Measurements from ENCODE around the gene AGBL3.

Gene AGBL3

GRCh38 chr7:135160858-135161653 is 174.7 kb downstream of the AGBL3 start:
- H4K8ac ChIP-seq (ENCODE audit: low read length), result peak overlapping the region; percentile 52

GRCh38 chr7:135161669-135162068 is 175.4 kb downstream of the AGBL3 start:
- WGBS, result 91% methylated on average over 6 of the region's 6 CpGs
- H3K4me3 ChIP-seq (ENCODE audit: insufficient read depth in 1 of 2, low read depth in 1 of 2, low read length in 2 of 2), result no peak overlapping the region
- peak overlapping the region; percentile 37 to 52 for H3K18ac ChIP-seq (ENCODE audit: low read depth in 1 of 2, low read length in 2 of 2)
- no peak overlapping the region for H2AFZ ChIP-seq (ENCODE audit: low read depth, low read length)
- no peak overlapping the region for H2BK5ac ChIP-seq (ENCODE audit: low read depth, low read length, poor library complexity, severe bottlenecking)
- H2BK15ac ChIP-seq (ENCODE audit: low read depth, poor library complexity, severe bottlenecking), result peak overlapping the region; percentile 82
- no peak overlapping the region for H3K14ac ChIP-seq (ENCODE audit: low read length in 2 of 2)
- H2BK120ac ChIP-seq (ENCODE audit: low read depth, low read length), result no peak overlapping the region
- peaks cover 37% of the 10 kb centered on the region for H3K79me1 ChIP-seq (replicated peaks; ENCODE audit: low read length, poor library complexity, severe bottlenecking)
- no peak overlapping the region for H3K9ac ChIP-seq (ENCODE audit: low read length)
- no peak overlapping the region for H4K8ac ChIP-seq (ENCODE audit: low read length)
- peak overlapping the region; percentile 90 for H3K27ac ChIP-seq (ENCODE audit: low read length, poor library complexity, severe bottlenecking)
- H3K9me3 ChIP-seq (ENCODE audit: control insufficient read depth, low read length), result peaks cover 7% of the 10 kb centered on the region
- no peak overlapping the region for H3K23ac ChIP-seq (ENCODE audit: low read length in 2 of 2)
- no peaks in the 10 kb centered on the region for H3K27me3 ChIP-seq (ENCODE audit: control insufficient read depth in 1 of 2, insufficient read depth in 1 of 2, low read length in 2 of 2)
- H3K36me3 ChIP-seq (ENCODE audit: control insufficient read depth in 1 of 2, insufficient read depth in 2 of 2, low read depth in 1 of 2, low read length in 2 of 2), result peaks cover 38 to 51% of the 10 kb centered on the region in 2 experiments
- peak overlapping the region; percentile 92 for H2AK5ac ChIP-seq (ENCODE audit: low read length, severe bottlenecking)
- H4K91ac ChIP-seq (ENCODE audit: low read length), result peak overlapping the region; percentile 88
- peak overlapping the region; percentile 75 to 90 for H2BK12ac ChIP-seq (ENCODE audit: low read length in 2 of 2)
- peaks cover 29% of the 10 kb centered on the region for H3K4me1 ChIP-seq (ENCODE audit: control insufficient read depth, insufficient read depth, low read depth, low read length)
- H3K4me2 ChIP-seq (ENCODE audit: low read length, poor library complexity, severe bottlenecking), result no peak overlapping the region
- no peak for DNase-seq
- H3K4ac ChIP-seq (ENCODE audit: low read depth in 1 of 2, low read length in 2 of 2), result peak overlapping the region; percentile 24 to 35

More at GRCh38 chr7:135160858-135161653, 174.7 kb downstream of the AGBL3 start:
- Histone ChIP-seq H3K18ac (ENCODE audit: low read depth in 1 of 2, low read length in 2 of 2) (peak overlapping the region; percentile 52 to 84), H3K27ac (ENCODE audit: low read length, poor library complexity, severe bottlenecking) (peak overlapping the region; percentile 90), H3K23ac (ENCODE audit: low read length in 2 of 2) (no peak overlapping the region), H3K4ac (ENCODE audit: low read depth in 1 of 2, low read length in 2 of 2) (peak overlapping the region; percentile 3 to 5), H2BK15ac (ENCODE audit: low read depth, poor library complexity, severe bottlenecking) (no peak overlapping the region), H3K36me3 (ENCODE audit: control insufficient read depth in 1 of 2, insufficient read depth in 2 of 2, low read depth in 1 of 2, low read length in 2 of 2) (peaks cover 31 to 45% of the 10 kb centered on the region in 2 experiments), H3K4me1 (ENCODE audit: control insufficient read depth, insufficient read depth, low read depth, low read length) (peaks cover 28% of the 10 kb centered on the region), H3K4me2 (ENCODE audit: low read length, poor library complexity, severe bottlenecking) (no peak overlapping the region), H4K91ac (ENCODE audit: low read length) (peak overlapping the region; percentile 23), H3K4me3 (ENCODE audit: insufficient read depth in 1 of 2, low read depth in 1 of 2, low read length in 2 of 2) (no peak overlapping the region), H3K79me1 (replicated peaks; ENCODE audit: low read length, poor library complexity, severe bottlenecking) (peaks cover 32% of the 10 kb centered on the region), H3K9ac (ENCODE audit: low read length) (peak overlapping the region; percentile 44), H3K9me3 (ENCODE audit: control insufficient read depth, low read length) (peaks cover 13% of the 10 kb centered on the region), H3K27me3 (ENCODE audit: control insufficient read depth in 1 of 2, insufficient read depth in 1 of 2, low read length in 2 of 2) (no peaks in the 10 kb centered on the region), H2BK12ac (ENCODE audit: low read length in 2 of 2) (peak overlapping the region in 1 of 2 experiments; percentile 95), H2BK120ac (ENCODE audit: low read depth, low read length) (peak overlapping the region; percentile 39), H2AK5ac (ENCODE audit: low read length, severe bottlenecking) (peak overlapping the region; percentile 63), H3K14ac (ENCODE audit: low read length in 2 of 2) (no peak overlapping the region), H2BK5ac (ENCODE audit: low read depth, low read length, poor library complexity, severe bottlenecking) (peak overlapping the region; percentile 71), H2AFZ (ENCODE audit: low read depth, low read length) (no peak overlapping the region)
- 64% methylated on average over 9 of the region's 9 CpGs for WGBS
- peak; percentile 49 for DNase-seq

DNA sequence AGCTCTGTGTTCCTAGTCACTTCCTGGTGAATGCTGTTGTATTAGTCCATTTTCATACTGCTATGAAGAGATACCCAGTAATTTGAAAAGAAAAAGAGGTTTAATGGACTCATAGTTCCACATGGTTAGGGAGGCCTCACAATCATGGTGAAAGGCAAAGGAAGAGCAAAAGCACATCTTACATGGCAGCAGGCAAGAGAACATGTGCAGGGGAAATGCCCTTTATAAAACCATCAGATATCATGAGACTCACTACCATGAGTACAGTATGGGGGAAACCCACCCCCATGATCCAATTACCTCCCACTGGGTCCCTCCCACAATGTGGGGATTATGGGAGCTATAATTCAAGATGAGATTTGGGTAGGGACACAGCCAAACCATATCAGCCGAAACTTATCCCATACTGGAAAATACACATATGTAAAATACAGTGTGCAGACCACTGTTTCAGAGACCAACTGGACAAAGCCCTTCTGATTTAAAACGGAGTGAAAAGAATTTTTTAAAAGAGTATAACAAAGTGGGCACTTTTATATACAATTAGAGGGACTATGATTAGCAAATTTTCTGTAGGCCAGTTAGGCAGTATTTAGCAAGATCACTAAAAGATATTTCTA is 176.2 kb downstream of the AGBL3 start:
- H3K4me1 ChIP-seq (ENCODE audit: control insufficient read depth, insufficient read depth, low read depth, low read length), result peaks cover 36% of the 10 kb centered on the region
- H3K9ac ChIP-seq (ENCODE audit: low read length), result no peak overlapping the region
- peak overlapping the region in 1 of 2 experiments; percentile 10 for H3K18ac ChIP-seq (ENCODE audit: low read depth in 1 of 2, low read length in 2 of 2)
- H4K8ac ChIP-seq (ENCODE audit: low read length), result no peak overlapping the region
- no peak overlapping the region for H2BK15ac ChIP-seq (ENCODE audit: low read depth, poor library complexity, severe bottlenecking)
- peaks cover 40% of the 10 kb centered on the region for H3K79me1 ChIP-seq (replicated peaks; ENCODE audit: low read length, poor library complexity, severe bottlenecking)
- no peak overlapping the region for H2BK120ac ChIP-seq (ENCODE audit: low read depth, low read length)
- H4K91ac ChIP-seq (ENCODE audit: low read length), result no peak overlapping the region
- 100% methylated on average over 1 of the region's 2 CpGs for WGBS
- no peak overlapping the region for H3K14ac ChIP-seq (ENCODE audit: low read length in 2 of 2)
- H2BK5ac ChIP-seq (ENCODE audit: low read depth, low read length, poor library complexity, severe bottlenecking), result no peak overlapping the region
- H3K27ac ChIP-seq (ENCODE audit: low read length, poor library complexity, severe bottlenecking), result no peak overlapping the region
- no peak overlapping the region for H3K23ac ChIP-seq (ENCODE audit: low read length in 2 of 2)
- peak overlapping the region; percentile 78 for H2AK5ac ChIP-seq (ENCODE audit: low read length, severe bottlenecking)
- H3K4ac ChIP-seq (ENCODE audit: low read depth in 1 of 2, low read length in 2 of 2), result no peak overlapping the region
- DNase-seq, result no peak
- no peaks in the 10 kb centered on the region for H3K9me3 ChIP-seq (ENCODE audit: control insufficient read depth, low read length)
- no peak overlapping the region for H2BK12ac ChIP-seq (ENCODE audit: low read length in 2 of 2)
- peaks cover 42 to 53% of the 10 kb centered on the region in 2 experiments for H3K36me3 ChIP-seq (ENCODE audit: control insufficient read depth in 1 of 2, insufficient read depth in 2 of 2, low read depth in 1 of 2, low read length in 2 of 2)
- H3K4me2 ChIP-seq (ENCODE audit: low read length, poor library complexity, severe bottlenecking), result no peak overlapping the region
- no peak overlapping the region for H2AFZ ChIP-seq (ENCODE audit: low read depth, low read length)
- no peaks in the 10 kb centered on the region for H3K27me3 ChIP-seq (ENCODE audit: control insufficient read depth in 1 of 2, insufficient read depth in 1 of 2, low read length in 2 of 2)
- H3K4me3 ChIP-seq (ENCODE audit: insufficient read depth in 1 of 2, low read depth in 1 of 2, low read length in 2 of 2), result no peak overlapping the region
